ENCODE data around the gene GLI2.

The GLI2 gene

DNA sequence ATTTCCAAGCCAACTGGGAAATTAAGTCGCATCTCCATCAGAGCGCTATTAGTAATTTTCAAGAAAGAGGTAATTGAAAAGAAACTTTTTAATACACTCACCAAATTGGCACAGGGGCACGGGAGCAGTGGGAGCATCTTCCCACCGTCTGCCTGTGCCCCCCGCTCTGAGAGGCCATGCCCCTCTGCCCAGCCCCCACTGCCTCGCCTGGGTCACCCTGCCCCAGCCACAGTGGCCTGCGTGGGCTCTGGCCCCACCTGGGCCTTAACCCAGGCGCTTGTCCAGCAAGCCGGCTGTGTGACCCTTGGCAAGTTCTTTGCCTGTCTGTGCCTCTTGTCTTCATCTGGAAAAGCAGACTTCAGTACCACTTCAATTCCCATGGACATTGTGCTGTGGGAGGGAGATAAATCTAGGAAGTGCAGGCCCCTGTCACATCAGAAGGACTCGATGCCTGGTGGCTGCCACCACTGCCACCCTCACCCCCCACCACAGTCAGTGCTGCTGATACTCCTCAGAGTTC lies 31.9 kb downstream of the GLI2 start:
- H3K4me3 ChIP-seq (ENCODE audit: low read length): no peak overlapping the region
- H3K9ac ChIP-seq (ENCODE audit: low read depth, low read length): no peak overlapping the region
- no peaks in the 10 kb centered on the region for H3K9me3 ChIP-seq (ENCODE audit: insufficient read depth, low read depth, low read length)
- H3K27me3 ChIP-seq (ENCODE audit: insufficient read depth, low read length): no peaks in the 10 kb centered on the region
- peaks cover 40% of the 10 kb centered on the region for H3K4me1 ChIP-seq (ENCODE audit: insufficient read depth, low read length)
- H3K36me3 ChIP-seq (ENCODE audit: insufficient read depth, low read depth, low read length): no peaks in the 10 kb centered on the region
- no peak overlapping the region for H3K27ac ChIP-seq (ENCODE audit: low read length)

DNA sequence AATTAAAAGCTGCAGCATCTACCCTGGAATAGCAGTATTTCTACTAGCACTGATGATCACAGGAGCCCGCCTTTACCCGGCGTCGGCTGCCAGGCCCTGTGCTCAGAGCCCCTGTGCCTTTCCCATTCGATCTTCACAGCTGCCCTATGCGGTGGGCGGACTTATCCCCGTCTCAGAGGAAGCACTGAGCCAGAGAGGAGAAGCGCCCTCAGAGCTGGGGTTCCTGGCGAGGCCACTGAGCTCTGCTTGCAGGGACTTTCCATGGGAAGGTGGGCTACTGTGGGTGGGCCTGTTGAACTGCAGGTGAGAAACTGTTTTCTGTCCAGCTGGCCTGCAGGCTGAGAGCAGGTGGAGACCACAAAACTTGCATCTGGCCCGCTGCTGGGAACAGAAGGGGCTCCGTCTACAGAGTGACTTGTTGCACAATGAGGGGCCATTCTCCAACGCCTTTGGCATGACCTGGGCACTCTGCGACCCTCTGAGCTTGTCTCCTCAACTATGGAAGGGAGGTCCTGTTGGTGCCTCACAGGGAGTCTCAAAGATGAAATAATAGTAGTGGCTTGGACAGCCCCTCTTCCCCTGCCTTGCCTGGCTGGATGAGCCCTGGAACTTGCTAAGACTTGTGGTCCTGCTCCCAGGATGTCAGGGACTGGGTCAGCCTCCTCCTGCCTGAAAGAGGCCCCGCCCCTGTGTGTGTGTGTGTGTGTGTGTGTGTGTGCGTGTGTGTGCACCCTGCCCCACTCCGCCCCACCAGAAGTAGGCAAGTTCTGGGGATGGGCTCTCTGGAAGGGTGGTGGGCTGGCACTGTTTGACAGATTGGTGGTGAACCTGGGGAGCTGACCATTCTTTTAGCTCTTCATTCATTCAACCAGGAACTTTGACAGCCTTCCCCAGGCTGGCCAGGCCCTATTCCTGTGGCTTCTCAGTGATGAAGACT lies 32.7 kb downstream of the GLI2 start:
- no peaks in the 10 kb centered on the region for H3K27me3 ChIP-seq (ENCODE audit: insufficient read depth, low read length)
- no peak overlapping the region for H3K4me3 ChIP-seq (ENCODE audit: low read length)
- no peak overlapping the region for H3K27ac ChIP-seq (ENCODE audit: low read length)
- no peaks in the 10 kb centered on the region for H3K9me3 ChIP-seq (ENCODE audit: insufficient read depth, low read depth, low read length)
- no peak overlapping the region for H3K9ac ChIP-seq (ENCODE audit: low read depth, low read length)
- H3K36me3 ChIP-seq (ENCODE audit: insufficient read depth, low read depth, low read length): no peaks in the 10 kb centered on the region
- peaks cover 49% of the 10 kb centered on the region for H3K4me1 ChIP-seq (ENCODE audit: insufficient read depth, low read length)

DNA sequence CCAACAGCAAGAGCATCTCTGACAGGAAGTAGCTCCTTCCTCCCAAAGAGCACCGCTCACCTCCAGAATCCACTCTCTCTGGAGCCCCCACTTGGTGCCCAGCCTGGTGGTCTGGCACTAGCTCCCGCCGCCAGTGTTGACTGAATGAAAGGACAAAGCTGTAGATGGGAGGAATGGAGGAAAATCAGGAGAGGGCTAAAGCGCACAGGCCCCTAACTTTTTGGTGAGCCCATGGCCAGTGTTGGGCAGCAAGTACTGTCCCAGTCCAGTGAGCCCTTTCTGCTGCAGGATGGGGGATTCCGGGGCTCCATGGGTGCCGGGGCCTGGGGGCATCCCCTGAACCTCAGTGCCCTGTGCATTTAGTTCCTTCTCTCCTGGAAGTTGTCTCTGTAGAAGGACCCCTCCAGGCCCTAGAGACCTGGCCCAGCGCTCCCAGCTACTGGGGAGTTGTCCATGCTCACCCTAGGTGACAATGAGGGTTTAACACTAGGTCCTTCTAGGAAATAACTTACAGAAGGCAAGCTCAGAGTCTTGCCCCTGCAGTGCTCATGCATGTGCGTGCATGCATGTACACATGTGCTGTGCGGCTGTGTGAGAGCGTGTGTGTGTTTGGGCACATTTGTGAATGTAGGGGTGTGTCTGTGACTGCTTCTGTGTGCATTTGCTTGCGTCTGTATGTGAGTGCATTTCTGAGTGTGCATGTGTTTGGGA lies 33.6 kb downstream of the GLI2 start:
- no peaks in the 10 kb centered on the region for H3K27me3 ChIP-seq (ENCODE audit: insufficient read depth, low read length)
- no peak overlapping the region for H3K27ac ChIP-seq (ENCODE audit: low read length)
- H3K9ac ChIP-seq (ENCODE audit: low read depth, low read length): no peak overlapping the region
- no peak overlapping the region for H3K4me3 ChIP-seq (ENCODE audit: low read length)
- H3K9me3 ChIP-seq (ENCODE audit: insufficient read depth, low read depth, low read length): no peaks in the 10 kb centered on the region
- H3K4me1 ChIP-seq (ENCODE audit: insufficient read depth, low read length): peaks cover 51% of the 10 kb centered on the region
- H3K36me3 ChIP-seq (ENCODE audit: insufficient read depth, low read depth, low read length): no peaks in the 10 kb centered on the region

DNA sequence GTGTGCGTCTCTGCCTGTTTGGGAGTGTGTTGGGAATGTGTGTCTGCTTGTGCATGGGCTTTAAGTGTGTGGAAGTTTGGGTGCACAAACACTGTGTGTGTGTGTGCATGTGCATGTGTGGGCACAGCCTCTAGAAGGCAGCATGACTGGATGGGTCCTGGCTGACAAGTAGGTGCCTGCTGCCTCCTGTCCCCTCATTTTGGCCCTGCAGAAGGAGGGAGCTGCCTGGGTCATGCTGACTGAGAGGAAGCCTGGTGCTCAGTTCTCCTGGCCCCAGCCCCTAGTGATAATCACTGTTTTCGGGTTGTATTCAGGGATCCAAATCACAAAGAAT lies 34.1 kb downstream of the GLI2 start:
- Histone ChIP-seq H3K9ac (ENCODE audit: low read depth, low read length) (no peak overlapping the region), H3K4me3 (ENCODE audit: low read length) (no peak overlapping the region), H3K4me1 (ENCODE audit: insufficient read depth, low read length) (peaks cover 48% of the 10 kb centered on the region), H3K36me3 (ENCODE audit: insufficient read depth, low read depth, low read length) (no peaks in the 10 kb centered on the region), H3K27me3 (ENCODE audit: insufficient read depth, low read length) (no peaks in the 10 kb centered on the region), H3K27ac (ENCODE audit: low read length) (no peak overlapping the region), H3K9me3 (ENCODE audit: insufficient read depth, low read depth, low read length) (no peaks in the 10 kb centered on the region)

DNA sequence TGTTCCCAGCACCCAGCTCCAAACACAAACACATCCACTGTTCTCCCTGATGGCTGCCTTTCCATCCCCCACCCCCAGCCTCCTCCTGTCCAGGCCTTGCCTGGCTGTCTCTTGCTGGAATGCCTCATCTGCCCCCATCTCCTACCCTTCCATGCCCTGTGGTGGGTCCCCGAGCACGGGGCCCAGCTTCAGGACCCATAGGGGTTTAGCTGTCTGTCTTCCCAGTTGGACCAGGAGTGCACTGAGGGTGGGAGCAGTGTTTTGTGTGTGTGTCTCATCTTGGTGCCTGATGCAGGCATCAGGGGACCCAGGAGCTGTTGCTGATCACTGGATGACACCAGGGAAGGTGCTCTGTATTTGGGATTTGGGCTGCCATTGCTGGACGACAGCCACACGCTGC lies 34.5 kb downstream of the GLI2 start:
- Histone ChIP-seq H3K27ac (ENCODE audit: low read length) (no peak overlapping the region), H3K36me3 (ENCODE audit: insufficient read depth, low read depth, low read length) (no peaks in the 10 kb centered on the region), H3K4me3 (ENCODE audit: low read length) (no peak overlapping the region), H3K4me1 (ENCODE audit: insufficient read depth, low read length) (peaks cover 45% of the 10 kb centered on the region), H3K9ac (ENCODE audit: low read depth, low read length) (no peak overlapping the region), H3K27me3 (ENCODE audit: insufficient read depth, low read length) (no peaks in the 10 kb centered on the region), H3K9me3 (ENCODE audit: insufficient read depth, low read depth, low read length) (no peaks in the 10 kb centered on the region)

DNA sequence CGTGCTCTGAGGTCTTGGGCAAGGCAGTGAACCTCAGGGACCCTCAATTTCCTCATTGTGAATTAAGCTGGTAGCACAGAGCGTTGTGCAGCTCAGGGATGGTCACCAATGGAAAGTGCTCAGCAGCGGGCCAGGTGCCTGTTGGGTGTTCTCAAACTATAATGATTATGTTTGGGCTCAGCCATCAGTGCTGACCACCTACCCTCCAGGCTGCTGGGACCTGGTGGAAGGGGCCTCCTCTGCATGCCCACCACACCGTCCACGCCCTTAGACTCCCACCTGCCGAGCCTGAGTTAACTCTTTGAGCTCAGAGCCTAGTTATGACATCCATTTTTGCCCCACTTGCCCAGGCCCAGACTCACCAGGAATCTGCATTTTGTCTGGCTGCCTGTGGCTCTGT lies 35.0 kb downstream of the GLI2 start:
- Histone ChIP-seq H3K27me3 (ENCODE audit: insufficient read depth, low read length) (no peaks in the 10 kb centered on the region), H3K36me3 (ENCODE audit: insufficient read depth, low read depth, low read length) (no peaks in the 10 kb centered on the region), H3K9me3 (ENCODE audit: insufficient read depth, low read depth, low read length) (no peaks in the 10 kb centered on the region), H3K4me3 (ENCODE audit: low read length) (no peak overlapping the region), H3K4me1 (ENCODE audit: insufficient read depth, low read length) (peaks cover 41% of the 10 kb centered on the region), H3K9ac (ENCODE audit: low read depth, low read length) (no peak overlapping the region), H3K27ac (ENCODE audit: low read length) (no peak overlapping the region)

DNA sequence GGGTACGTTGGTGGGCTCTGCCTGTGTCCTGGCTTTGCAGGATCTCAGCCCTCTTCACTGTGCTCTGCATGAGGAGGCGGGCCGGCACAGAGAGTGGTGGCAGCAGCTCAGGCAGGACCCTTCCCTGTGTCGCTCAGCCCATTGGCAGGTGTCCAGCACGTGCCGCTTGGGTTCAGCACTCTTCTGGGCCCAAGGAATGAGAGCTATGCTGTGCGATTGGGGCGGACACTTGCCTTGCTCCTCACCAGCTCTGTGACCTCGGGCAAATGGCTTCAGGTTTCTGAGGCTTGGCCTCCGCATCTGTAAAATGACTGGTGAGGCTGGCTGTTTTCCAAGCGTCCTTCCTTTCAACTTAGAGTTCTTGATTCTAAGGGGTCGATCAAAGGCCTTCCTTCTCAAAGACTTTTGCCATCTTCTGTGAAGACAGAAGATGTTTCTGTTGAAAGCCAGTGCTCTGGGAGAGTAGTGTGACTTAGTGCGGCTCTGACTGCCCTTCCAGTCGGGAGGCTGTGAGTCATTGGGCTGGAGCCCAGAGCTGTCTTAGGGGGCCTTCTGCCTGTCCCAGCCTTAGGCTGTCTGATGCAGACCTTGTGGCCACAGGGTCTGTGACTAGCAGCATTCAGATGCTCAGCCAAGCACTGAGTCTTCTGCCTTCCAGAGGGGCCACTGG lies 35.6 kb downstream of the GLI2 start:
- H3K27ac ChIP-seq (ENCODE audit: low read length): no peak overlapping the region
- no peaks in the 10 kb centered on the region for H3K36me3 ChIP-seq (ENCODE audit: insufficient read depth, low read depth, low read length)
- H3K9me3 ChIP-seq (ENCODE audit: insufficient read depth, low read depth, low read length): no peaks in the 10 kb centered on the region
- no peaks in the 10 kb centered on the region for H3K27me3 ChIP-seq (ENCODE audit: insufficient read depth, low read length)
- no peak overlapping the region for H3K9ac ChIP-seq (ENCODE audit: low read depth, low read length)
- H3K4me1 ChIP-seq (ENCODE audit: insufficient read depth, low read length): peaks cover 35% of the 10 kb centered on the region
- no peak overlapping the region for H3K4me3 ChIP-seq (ENCODE audit: low read length)

DNA sequence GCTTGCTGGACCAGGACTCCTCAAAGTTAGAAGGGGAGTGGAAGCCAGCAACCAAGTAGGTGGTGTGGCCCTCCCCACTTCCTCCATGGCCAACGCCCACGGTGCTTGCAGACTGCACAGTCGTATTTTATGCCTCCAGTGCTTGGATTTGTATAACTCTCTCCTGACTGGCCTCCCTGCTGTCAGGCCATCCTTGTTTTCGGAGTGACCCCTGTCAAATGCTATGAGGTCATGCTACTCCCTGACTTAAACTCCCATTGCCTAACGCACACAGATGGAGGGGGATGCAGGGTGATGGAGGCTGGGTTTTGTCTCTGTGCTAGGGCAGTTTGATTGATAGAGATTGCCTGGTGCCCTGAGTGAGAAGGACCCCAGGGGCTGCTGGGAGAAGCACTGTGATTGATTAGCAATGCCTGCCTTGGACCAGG lies 36.1 kb downstream of the GLI2 start:
- Histone ChIP-seq H3K36me3 (ENCODE audit: insufficient read depth, low read depth, low read length) (no peaks in the 10 kb centered on the region), H3K4me1 (ENCODE audit: insufficient read depth, low read length) (peaks cover 31% of the 10 kb centered on the region), H3K27ac (ENCODE audit: low read length) (no peak overlapping the region), H3K27me3 (ENCODE audit: insufficient read depth, low read length) (no peaks in the 10 kb centered on the region), H3K9me3 (ENCODE audit: insufficient read depth, low read depth, low read length) (no peaks in the 10 kb centered on the region), H3K9ac (ENCODE audit: low read depth, low read length) (no peak overlapping the region), H3K4me3 (ENCODE audit: low read length) (no peak overlapping the region)

DNA sequence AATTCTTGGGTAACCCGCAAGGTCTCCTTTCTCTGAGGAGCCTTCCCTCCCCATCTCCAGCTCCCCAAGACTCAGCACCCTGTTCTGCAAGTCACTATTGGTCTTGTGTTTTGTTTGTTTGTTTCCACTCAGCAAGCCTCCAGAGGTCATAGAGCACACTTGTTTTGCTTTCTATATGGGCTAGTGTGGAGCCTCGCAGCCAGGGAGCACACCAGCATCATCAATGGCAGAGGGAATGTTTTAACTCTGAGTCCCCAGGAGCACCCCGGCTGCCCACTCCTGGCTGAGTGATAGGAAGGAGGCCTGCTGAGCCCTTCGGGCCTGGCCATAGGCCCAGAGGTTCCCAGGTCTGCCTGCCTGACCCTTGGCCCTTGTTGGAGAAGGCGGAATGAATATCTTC lies 36.6 kb downstream of the GLI2 start:
- no peak overlapping the region for H3K9ac ChIP-seq (ENCODE audit: low read depth, low read length)
- no peaks in the 10 kb centered on the region for H3K27me3 ChIP-seq (ENCODE audit: insufficient read depth, low read length)
- no peak overlapping the region for H3K27ac ChIP-seq (ENCODE audit: low read length)
- H3K9me3 ChIP-seq (ENCODE audit: insufficient read depth, low read depth, low read length): no peaks in the 10 kb centered on the region
- H3K36me3 ChIP-seq (ENCODE audit: insufficient read depth, low read depth, low read length): no peaks in the 10 kb centered on the region
- H3K4me3 ChIP-seq (ENCODE audit: low read length): no peak overlapping the region
- peaks cover 29% of the 10 kb centered on the region for H3K4me1 ChIP-seq (ENCODE audit: insufficient read depth, low read length)

DNA sequence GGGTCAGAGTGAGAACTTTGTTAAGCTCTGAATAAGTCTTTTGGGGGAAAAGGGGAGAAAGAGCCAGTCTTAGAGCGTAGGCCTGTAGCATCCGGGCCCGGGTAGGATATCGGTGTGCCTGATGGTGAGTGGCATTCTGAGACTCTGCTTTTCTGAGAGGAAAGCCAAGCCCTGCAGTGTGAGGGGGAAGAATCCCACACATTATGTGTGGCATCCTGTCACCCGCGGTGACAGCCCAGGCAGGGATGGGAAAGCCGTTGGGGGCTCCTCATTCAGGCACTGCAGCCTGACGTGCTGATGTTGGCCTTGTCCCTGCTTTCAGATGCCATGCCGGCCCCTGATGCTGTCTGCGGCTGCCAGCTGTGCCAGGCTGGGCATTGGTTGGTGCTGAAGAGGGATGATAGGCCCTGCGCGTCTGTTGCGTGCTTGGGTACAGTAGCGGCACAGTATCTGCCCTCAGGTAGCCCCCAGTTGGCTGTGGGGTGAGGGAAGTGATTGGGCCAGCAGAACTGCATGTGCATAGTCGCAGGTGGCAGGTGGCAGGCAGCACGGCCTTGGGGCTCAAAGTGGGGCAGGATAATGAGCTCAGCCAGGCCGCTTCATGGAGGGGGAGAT lies 37.6 kb downstream of the GLI2 start:
- Histone ChIP-seq H3K27me3 (ENCODE audit: insufficient read depth, low read length) (no peaks in the 10 kb centered on the region), H3K27ac (ENCODE audit: low read length) (no peak overlapping the region)

DNA sequence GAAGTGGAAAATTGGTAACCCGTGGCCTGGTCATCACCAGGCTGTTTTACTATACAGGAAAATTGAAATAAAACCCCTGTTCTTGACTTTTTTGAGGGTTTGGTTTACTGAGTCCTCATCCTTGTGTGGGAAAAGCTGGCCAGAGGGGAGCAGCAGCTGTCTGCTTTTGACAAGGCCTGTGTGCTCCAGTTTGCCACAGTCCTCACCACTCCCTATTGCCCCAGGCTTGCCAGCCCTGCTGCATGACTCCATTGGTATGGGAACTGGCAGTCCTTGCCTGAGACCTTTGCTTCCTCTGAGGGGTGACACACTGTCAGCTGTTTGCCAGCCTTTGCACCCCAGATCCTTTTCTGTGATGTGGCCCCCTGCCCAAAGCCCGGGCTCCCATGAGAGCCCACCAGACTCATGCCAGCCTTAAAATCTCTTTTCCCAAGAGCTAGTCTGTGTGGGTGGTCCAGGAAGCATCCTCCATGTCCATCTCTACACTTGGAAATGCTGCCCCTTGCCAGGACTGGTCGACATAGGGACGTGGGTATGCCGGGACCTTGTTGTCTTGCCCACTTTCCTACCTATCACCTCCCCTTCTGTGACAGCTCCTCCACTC lies 39.0 kb downstream of the GLI2 start:
- Histone ChIP-seq H3K36me3 (ENCODE audit: insufficient read depth, low read depth, low read length) (no peaks in the 10 kb centered on the region), H3K9ac (ENCODE audit: low read depth, low read length) (no peak overlapping the region), H3K4me3 (ENCODE audit: low read length) (no peak overlapping the region), H3K9me3 (ENCODE audit: insufficient read depth, low read depth, low read length) (no peaks in the 10 kb centered on the region), H3K27ac (ENCODE audit: low read length) (no peak overlapping the region), H3K27me3 (ENCODE audit: insufficient read depth, low read length) (no peaks in the 10 kb centered on the region), H3K4me1 (ENCODE audit: insufficient read depth, low read length) (peaks cover 31% of the 10 kb centered on the region)

More for the DNA sequence above, 37.6 kb downstream of the GLI2 start:
- H3K36me3 ChIP-seq (ENCODE audit: insufficient read depth, low read depth, low read length): no peaks in the 10 kb centered on the region
- peaks cover 29% of the 10 kb centered on the region for H3K4me1 ChIP-seq (ENCODE audit: insufficient read depth, low read length)
- H3K4me3 ChIP-seq (ENCODE audit: low read length): no peak overlapping the region
- H3K9ac ChIP-seq (ENCODE audit: low read depth, low read length): no peak overlapping the region
- H3K9me3 ChIP-seq (ENCODE audit: insufficient read depth, low read depth, low read length): no peaks in the 10 kb centered on the region

Measured in iPS-20b (cell line).